ENCODE results near the gene NFATC2.
"Not testable (repeated sequence)": the region's sequence is repeated elsewhere in the genome, so short reads cannot be mapped to it uniquely, and the experiment has no call there.

The NFATC2 gene

DNA sequence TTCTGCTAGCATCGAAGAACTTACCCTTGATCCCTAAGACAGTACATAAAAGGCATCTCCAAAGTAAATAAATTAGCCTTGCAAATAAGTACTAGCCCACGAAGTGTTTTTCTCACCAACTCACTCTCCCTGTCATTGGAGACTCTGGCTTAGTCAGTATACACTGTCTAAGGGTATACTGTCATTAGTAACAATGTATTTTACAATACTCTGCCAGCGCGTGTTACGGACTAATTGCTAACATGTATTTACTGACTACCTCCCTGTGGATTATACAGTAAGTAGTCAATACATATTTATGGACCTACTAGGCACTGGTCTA lies 72.1 kb downstream of the NFATC2 start:
- no peak for DNase-seq (ENCODE audit: low read depth)

DNA sequence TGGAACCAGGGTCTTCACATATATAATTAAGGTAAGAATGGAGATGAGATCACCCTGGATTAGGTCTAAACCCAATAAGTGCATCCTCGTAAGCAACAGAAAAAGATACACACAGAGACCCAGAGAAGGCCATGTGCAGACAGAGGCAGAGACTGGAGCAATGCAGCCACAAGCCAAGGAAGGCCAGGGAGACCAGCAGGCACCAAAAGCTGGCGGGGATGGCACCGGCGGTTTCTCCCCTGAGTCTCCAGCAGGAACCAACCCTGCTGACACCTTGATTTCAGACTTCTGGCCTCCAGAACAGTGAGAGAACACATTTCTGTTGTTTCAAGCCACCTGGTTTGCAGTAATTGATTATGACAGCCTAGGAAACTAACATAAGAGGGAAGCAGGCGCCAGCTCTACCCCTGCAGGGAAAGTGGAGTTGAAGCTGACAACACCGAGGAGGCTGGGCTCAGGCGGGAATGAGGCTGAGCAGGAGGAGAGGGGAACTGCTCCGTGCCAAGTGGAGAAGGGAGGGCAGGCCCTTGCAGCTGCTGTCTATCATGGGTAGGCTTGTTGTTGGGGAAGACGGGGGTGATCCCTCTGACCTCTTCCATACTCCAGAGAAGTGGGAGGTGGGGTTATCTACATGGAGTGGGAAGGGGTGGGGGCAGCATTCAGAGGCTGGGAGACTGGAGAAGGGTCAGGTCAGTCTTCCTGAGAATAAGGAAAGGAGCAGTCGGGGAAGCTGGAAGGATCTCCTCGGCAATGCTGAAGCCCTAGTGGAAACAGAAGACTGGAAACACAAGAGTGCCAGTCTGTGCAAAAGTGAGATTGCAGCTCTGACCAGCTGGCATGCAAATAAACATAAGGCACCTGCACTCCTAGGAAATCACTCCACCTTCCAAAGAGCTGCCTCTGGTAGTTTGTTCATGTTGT lies 72.7 kb downstream of the NFATC2 start:
- no peak for DNase-seq (ENCODE audit: low read depth)

GRCh38 chr20:51469046-51469445 lies 73.5 kb downstream of the NFATC2 start:
- no peak for DNase-seq (ENCODE audit: low read depth)

DNA sequence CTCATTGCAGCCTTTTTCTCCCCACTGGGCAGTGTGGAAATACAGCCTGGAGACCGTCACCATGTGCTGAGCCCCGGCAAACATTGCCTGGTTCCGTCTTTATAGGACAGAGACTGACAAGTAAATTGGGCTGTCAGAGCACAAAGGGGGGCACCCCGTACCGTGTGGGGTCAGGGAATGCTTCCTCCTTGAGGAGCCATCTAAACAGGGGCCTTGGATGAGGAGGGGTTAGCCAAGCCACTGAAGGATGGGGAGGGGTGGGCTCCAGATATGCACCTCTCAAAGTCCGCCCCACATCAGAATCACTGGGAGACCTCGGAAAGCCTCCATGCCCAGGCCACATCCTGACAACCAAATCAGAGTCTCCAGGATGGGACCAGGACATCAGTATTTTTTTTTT lies 73.9 kb downstream of the NFATC2 start:
- DNase-seq (ENCODE audit: low read depth), result no peak

DNA sequence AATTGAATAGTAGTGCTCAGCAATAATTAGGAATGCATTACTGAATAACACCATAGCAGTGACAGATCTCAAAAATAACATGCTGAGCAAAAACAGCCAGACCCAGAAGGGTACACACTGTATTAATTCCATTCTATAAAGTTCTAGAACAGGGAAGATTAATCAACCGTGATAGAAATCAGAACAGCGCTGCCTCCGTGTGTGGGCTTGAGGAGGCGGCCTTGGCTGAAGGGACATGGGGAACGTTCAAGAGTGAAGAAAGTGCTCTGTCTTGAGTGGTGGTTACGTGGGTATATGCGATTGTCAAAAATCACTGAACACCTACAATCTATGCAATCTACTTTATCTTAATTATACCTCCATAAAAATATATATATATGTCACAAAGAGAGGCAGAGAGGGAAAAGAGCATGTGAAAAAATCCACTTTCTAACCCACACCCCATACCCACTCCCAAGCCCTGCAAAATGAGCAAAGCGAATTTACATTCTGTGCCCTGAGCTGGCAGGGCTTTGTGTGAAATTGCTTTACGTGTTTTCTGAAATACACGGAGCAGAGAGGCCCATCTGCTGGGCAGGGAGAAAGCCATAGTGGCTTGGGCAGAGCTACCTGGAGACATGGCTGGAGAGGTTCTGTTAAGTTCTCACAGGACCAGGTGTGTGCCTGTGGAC lies 74.4 kb downstream of the NFATC2 start:
- no peak for DNase-seq (ENCODE audit: low read depth)

DNA sequence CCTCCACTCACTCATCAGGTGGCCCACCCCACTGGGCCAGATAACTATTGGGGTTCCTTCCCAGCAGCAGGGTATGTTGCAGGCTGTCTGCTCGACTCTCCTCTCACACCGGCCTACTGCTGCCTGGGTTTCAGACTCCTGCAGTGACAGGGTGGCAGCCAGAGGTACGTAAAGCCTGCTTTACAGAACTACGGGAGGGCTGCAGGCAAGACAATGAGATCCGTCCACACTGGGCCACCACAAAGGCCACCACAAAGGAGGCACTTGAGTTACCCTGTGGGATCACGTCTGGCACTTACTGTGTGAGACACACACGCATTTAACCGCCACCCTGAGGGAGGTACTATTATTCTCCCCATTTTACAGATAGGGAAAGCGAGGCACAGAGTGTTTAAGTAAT lies 78.5 kb downstream of the NFATC2 start:
- no peak for DNase-seq (ENCODE audit: low read depth)

DNA sequence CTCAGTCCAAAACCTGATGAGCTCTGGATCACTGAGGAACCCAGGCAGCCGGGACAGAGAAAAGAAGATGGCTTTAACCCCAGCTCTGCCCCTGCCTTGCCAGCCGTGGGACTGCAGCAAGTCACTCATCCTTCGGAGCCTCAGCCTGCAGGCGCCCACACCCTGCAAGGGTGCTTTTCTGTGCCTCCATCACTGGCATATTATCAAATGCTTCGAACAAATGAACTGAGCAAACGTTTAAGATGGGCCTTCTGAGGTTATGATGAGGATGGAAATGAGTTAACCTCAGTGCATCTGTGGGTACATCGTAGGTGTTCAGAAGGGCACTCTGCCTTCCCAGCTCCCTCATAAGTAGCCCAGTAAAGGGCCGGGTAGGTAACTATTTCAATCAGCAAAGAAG lies 79.0 kb downstream of the NFATC2 start:
- no peak for DNase-seq (ENCODE audit: low read depth)

- DNase-seq (ENCODE audit: low read depth), result no peak
Observed at GRCh38 chr20:51462566-51463276, 79.8 kb downstream of the NFATC2 start.

GRCh38 chr20:51461846-51462245 lies 80.7 kb downstream of the NFATC2 start:
- DNase-seq (ENCODE audit: low read depth), result not testable (repeated sequence)

DNA sequence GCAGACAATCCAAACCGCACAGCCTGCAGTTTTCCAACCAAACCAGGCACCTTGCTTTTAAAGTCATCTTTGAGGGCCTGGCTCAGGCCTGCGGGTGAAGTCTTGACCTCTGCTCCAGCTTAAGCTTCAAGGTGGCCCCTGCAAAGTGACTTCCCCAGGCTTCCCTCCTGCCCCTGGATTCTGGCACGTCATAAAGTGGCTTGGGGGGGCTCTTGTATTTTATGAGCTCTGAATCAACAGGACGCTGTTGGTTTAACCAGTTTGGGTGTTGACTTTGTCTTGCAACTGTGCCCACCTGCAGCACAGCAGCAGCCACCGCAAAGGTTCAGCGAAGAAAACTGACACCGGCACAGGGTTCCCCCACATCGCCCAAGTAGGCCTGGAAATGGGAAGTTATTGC lies 81.2 kb downstream of the NFATC2 start:
- no peak for DNase-seq (ENCODE audit: low read depth)

GRCh38 chr20:51460569-51461265 lies 81.8 kb downstream of the NFATC2 start:
- no peak for DNase-seq (ENCODE audit: low read depth)

GRCh38 chr20:51460163-51460562 lies 82.4 kb downstream of the NFATC2 start:
- DNase-seq (ENCODE audit: low read depth), result no peak

- no peak for DNase-seq (ENCODE audit: low read depth)
Observed at GRCh38 chr20:51458751-51459439, 83.6 kb downstream of the NFATC2 start.

DNA sequence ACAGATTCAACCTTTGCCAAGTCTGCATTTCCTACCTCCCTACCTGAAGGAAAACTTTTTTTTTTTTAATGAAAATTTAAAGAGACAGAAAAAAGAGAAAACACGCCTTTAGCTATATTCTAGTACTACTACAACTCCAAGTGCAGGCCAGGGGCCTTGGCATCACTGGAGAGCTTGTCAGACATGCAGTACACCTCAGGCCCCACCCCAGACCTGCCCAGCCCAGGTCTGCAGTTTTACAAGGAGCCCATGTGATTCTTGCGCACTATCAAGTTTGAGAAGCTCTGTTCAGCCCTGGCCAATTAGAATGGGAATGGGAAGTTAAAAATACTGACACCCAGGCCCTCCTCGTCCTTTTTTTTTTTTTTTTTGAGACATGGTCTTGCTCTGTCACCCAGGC lies 85.0 kb downstream of the NFATC2 start:
- no peak for DNase-seq (ENCODE audit: low read depth)

DNA sequence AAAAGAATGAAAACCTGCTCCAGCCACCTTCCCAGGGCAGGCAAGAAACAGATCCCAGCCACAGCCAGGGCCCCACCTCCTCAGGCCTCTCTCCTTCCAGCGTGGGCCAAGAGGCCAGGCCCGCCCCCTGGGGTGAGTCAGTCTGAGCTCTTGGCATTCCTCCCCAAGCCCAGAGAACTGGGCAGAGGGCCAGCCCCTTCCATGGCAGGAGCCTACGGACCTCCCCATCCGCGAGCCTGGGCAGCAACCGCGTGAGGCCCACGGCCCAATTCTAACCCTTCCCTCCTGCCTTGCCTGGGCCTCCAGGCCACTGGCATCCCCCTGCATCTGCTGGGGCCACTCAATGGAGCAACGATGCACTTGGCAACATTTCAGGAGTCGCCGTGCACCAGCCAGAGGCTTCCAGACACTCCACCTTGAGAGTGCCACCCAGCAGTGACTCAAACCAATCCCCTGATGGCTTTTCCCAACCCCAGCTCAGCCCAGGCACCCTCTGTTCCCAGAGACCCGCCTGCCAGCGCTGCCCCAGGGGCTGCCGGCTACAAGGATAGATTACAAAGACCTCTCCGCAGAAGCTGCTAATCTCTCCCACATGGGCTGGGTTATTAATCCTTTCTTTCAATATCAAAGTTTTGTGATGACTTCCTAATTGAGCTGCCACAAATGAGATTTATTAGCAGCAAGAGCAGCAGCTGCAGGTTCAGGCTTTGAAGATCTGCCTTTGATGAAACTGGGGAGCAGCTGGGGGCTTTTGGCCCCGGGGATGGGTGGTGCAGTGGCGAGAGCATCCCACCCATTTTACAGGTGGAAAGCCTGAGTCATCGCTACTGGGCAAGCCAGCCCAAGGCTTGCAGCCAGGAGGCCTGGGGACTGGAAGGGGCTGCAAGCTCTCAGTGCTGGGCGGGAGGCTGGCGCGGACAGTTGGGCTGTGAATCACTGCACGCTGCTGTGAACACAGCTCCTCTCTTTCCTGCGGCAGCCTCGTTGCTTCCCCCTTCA lies 85.7 kb downstream of the NFATC2 start:
- peak; percentile 98 for DNase-seq (ENCODE audit: low read depth)

GRCh38 chr20:51454250-51454865 lies 88.2 kb downstream of the NFATC2 start:
- DNase-seq (ENCODE audit: low read depth), result no peak

DNA sequence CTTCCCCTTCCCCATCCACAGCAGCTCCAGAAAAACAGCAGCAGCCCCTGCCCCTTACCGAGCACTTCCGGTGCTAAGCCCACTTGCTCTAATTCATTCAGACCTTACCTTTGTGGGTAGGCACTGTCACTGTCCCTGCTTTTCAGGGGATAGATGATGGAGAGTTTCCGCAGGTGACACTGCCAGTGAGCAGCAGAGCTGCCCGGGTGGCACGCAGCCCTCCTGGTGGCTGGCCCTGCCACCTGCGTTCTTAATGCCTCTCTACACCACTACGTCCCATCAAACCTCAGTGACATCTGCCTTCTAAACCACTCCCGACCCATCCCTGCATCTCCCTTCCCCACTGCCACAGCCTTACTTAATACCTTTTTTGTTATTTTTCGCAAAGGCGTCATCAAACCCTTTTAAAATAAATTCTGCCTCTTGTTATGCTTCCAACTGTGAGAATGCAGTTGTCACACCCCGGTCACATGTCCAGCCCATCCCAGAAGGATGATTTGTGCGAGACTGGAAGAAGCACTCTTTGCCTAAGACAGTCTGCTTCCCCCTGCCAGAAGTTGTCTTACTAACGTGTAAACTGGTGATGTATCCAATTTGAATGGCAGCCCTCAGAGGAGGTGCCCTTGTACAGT lies 89.7 kb downstream of the NFATC2 start:
- DNase-seq (ENCODE audit: low read depth), result no peak

- DNase-seq (ENCODE audit: low read depth), result no peak
Observed at GRCh38 chr20:51452091-51452613, 90.4 kb downstream of the NFATC2 start.

DNA sequence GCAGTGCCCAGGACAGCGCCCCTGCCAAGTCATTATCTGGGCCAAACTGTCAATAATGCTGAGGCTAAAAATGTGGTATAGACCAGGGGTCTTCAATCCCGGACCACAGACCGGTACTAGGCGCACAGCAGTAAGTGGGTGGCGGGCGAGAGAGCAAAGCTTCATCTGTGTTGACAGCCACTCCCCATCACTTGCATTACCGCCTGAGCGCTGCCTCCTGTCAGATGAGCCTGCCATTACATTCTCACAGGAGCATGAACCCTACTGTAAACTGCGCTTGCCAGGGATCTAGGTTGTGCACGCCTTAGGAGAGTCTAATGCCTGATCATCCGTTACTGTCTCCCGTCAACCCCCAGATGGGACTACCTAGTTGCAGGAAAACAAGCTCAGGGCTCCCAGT lies 91.0 kb downstream of the NFATC2 start:
- DNase-seq (ENCODE audit: low read depth), result no peak
